ENCODE measurements around the gene CELA1. TPM values are rescaled to one million over a fixed set of nuclear protein-coding genes. Genes with fewer than 3 reads are reported as not detected.

The CELA1 gene
- polyA plus RNA-seq, 3 donors: not detected

DNA sequence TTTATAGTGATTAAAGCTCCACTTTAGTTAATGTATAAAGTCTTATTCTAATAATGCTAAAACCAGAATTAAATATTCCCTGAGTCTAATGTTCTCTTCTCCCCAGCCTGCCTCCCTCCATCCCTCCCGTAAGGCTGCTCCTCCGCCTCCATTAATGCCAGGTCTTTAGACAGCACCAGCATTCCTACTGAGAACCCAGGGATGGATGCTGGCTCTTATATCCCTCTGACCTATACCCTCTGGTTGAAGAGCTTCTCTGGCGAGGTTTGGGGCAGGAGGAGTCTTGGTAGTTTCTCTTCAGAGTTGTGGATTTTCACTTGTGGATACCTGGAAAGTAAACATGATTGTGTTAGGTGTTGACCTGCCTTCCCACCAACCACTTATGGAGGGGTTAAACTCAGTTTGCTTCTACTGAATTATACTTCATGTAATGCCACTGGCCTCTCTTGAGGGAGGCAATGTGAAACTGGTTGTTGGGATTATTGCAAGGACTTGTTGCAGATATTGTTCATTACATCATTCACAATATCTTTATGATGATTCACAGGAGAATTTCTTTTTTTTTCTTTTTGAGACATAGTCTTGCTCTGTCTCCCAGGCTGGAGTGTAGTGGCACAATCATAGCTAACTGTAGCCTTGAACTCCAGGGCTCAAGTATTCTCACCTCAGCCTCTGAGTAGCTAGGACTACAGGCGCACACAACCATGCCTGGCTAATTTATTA lies 65.1 kb downstream of the CELA1 start:
- no peak for DNase-seq (ENCODE audit: extremely low read depth in 1 of 11, low read depth in 9 of 11, low spot score in 4 of 11)

Other genes starting within 250 kb of the CELA1 start
- gene TFCP2, start 173.5 kb downstream of the CELA1 start, polyA plus RNA-seq (ENCODE audit: insufficient read length in 3 of 3): 10 to 100 TPM; 53.0 to 55.1 (median 54.1) TPM
- gene POU6F1, start 128.6 kb downstream of the CELA1 start, polyA plus RNA-seq (ENCODE audit: insufficient read length in 3 of 3): 10 to 100 TPM in 1 of 3 donors, 1 to 10 TPM in 2; 7.1 to 14.0 (median 8.0) TPM
- gene DAZAP2, start 107.9 kb downstream of the CELA1 start, polyA plus RNA-seq (ENCODE audit: insufficient read length in 3 of 3): 100 to 1,000 TPM; 259 to 294 (median 266) TPM
- gene SMAGP, start 76.3 kb downstream of the CELA1 start, polyA plus RNA-seq (ENCODE audit: insufficient read length in 3 of 3): 10 to 100 TPM; 19.2 to 21.5 (median 20.0) TPM
- 1 to 10 TPM; 2.3 to 3.9 (median 3.2) TPM for gene BIN2, start 22.5 kb downstream of the CELA1 start, polyA plus RNA-seq (ENCODE audit: insufficient read length in 3 of 3)
- gene GALNT6, start 44.7 kb upstream of the CELA1 start, polyA plus RNA-seq (ENCODE audit: insufficient read length in 3 of 3): 1 to 10 TPM; 5.0 to 7.0 (median 5.8) TPM
- gene SLC4A8, start 78.2 kb upstream of the CELA1 start, polyA plus RNA-seq (ENCODE audit: insufficient read length in 3 of 3): 1 to 10 TPM; 3.2 to 4.9 (median 4.1) TPM
- 1 to 10 TPM; 1.9 to 2.8 (median 2.0) TPM for gene SCN8A, start 244.6 kb upstream of the CELA1 start, polyA plus RNA-seq (ENCODE audit: insufficient read length in 3 of 3)

Measured in renal cortex interstitium (tissue), 11 donors.